Measurements from ENCODE around the gene TPMT. TPM values are rescaled to one million over a fixed set of nuclear protein-coding genes. Genes with fewer than 3 reads are reported as not detected.
"Not testable (repeated sequence)": the region's sequence is repeated elsewhere in the genome, so short reads cannot be mapped to it uniquely, and the experiment has no call there.

Gene TPMT
- total and polyA plus RNA-seq, 10 donors = 7.4 to 16.8 (median 11.2) TPM

DNA sequence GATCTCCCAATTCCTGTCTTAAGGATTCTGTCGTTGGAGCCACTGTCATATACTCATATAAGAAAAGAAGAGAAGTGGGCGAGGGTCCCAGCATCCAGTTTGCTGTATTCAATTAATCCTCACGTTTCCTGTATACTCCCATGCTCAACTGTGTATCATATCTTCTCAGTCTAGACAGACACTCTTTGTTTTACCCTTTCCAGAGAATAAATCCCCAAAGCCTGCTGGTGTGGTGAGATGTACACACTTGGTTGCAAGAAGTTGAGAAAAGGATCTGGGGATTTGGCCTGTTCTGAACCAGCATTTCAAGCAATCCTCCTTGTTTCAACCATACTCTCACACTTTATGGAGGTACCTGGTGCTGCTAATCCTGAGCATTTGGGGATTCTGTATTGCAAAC is 3.1 kb downstream of the TPMT start:
- H3K9me3 ChIP-seq = no peaks in the 10 kb centered on the region
- intact Hi-C loops (cut with DNase I; ENCODE audit: low total_unique reads) = no loop called here
- peaks cover 0 to 35% (median 7%) of the 10 kb centered on the region in 6 donors for H3K36me3 ChIP-seq
- TF ChIP-seq POLR2A (IDR thresholded peaks at IDR 0.05) = no peak
- TF ChIP-seq, protein P1, sequence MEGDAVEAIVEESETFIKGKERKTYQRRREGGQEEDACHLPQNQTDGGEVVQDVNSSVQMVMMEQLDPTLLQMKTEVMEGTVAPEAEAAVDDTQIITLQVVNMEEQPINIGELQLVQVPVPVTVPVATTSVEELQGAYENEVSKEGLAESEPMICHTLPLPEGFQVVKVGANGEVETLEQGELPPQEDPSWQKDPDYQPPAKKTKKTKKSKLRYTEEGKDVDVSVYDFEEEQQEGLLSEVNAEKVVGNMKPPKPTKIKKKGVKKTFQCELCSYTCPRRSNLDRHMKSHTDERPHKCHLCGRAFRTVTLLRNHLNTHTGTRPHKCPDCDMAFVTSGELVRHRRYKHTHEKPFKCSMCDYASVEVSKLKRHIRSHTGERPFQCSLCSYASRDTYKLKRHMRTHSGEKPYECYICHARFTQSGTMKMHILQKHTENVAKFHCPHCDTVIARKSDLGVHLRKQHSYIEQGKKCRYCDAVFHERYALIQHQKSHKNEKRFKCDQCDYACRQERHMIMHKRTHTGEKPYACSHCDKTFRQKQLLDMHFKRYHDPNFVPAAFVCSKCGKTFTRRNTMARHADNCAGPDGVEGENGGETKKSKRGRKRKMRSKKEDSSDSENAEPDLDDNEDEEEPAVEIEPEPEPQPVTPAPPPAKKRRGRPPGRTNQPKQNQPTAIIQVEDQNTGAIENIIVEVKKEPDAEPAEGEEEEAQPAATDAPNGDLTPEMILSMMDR (IDR thresholded peaks at IDR 0.05 in 8 of 11, conservative IDR thresholded peaks at IDR 0.05 in 3 of 11) = no peak
- TF ChIP-seq POLR2AphosphoS5 (IDR thresholded peaks at IDR 0.05) = no peak
- no peaks in the 10 kb centered on the region for H3K27me3 ChIP-seq (replicated peaks in 1 of 7)
- no peak for DNase-seq
- no peak overlapping the region for H3K27ac ChIP-seq
- no peak overlapping the region for H3K4me3 ChIP-seq
- 91 to 95% (median 94%) methylated on average over 3 of the region's 3 CpGs for WGBS, 5 donors
- H3K4me1 ChIP-seq = peaks cover 11 to 38% (median 29%) of the 10 kb centered on the region in 6 donors

DNA sequence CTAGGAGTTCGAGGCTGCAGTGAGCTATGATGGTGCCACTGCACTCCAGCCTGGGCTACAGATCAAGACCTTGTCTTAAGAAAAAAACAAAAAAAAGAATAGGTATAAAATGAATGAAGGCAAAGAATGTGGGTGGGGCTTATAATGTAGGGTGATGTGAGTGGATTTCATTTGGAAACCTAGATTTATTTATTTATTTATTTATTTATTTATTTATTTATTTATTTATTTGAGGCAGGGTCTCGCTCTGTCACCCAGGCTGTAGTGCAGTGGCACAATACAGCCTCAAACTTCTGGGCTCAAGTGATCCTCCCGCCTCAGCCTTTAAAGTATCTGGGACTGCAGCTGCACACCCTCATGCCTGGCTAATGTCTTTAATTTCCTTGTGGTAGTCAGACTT is 3.5 kb downstream of the TPMT start:
- H3K27me3 ChIP-seq (replicated peaks in 1 of 7); DNase-seq; H3K4me3 ChIP-seq; H3K27ac ChIP-seq; intact Hi-C loops (cut with DNase I; ENCODE audit: low total_unique reads); H3K9me3 ChIP-seq: not testable (repeated sequence)
- Histone ChIP-seq H3K4me1 (peaks cover 11 to 34% (median 25%) of the 10 kb centered on the region in 6 donors), H3K36me3 (peaks cover 0 to 39% (median 9%) of the 10 kb centered on the region in 6 donors)
- whole genome bisulfite sequencing, 5 donors = 93 to 99% (median 97%) methylated on average over 3 of the region's 3 CpGs

DNA sequence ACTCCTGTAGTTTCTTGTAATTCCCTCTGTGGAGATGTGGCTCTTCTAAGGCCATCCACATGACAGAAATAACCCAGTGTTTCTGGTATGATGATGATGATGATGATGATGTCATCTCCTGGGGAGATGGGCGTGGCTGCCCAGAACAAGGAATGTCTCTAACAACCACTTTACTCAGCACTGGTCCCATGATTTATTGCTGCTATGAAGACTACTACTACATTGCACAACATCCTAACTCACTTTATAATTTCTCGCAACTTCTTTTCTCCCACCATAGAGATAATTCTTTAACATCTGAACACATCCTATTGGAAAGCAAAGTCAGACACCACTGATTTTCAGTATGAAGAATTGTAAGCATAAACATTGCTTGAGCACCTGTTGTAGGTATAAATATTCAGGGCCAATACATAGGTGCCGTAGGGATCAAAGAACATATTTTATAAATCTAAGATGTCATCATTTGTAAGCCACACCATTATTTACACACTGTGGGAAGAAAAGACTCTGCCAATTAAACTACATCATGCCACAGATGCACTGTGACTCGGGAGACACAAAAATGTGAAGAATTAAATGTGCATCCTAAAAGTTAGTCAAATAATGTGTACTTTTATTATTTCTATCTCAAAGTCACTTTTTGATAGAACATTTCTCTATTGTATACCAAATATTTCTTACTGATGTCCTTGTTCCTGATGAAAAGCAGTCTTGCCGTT is 6.4 kb downstream of the TPMT start:
- H3K36me3 ChIP-seq = peaks cover 0 to 68% (median 15%) of the 10 kb centered on the region in 6 donors
- TF ChIP-seq POLR2A (IDR thresholded peaks at IDR 0.05) (no peak), POLR2AphosphoS5 (IDR thresholded peaks at IDR 0.05) (no peak)
- TF ChIP-seq, protein P1 (IDR thresholded peaks at IDR 0.05 in 8 of 11, conservative IDR thresholded peaks at IDR 0.05 in 3 of 11) = no peak
- H3K27me3 ChIP-seq (replicated peaks in 1 of 7) = no peaks in the 10 kb centered on the region
- DNase-seq = no peak
- H3K4me3 ChIP-seq = no peak overlapping the region
- peaks cover 3 to 16% (median 10%) of the 10 kb centered on the region in 6 donors for H3K4me1 ChIP-seq
- intact Hi-C loops (cut with DNase I; ENCODE audit: low total_unique reads) = no loop called here
- WGBS, 5 donors = 88 to 94% (median 90%) methylated on average over 5 of the region's 5 CpGs
- no peaks in the 10 kb centered on the region for H3K9me3 ChIP-seq
- H3K27ac ChIP-seq = no peak overlapping the region

DNA sequence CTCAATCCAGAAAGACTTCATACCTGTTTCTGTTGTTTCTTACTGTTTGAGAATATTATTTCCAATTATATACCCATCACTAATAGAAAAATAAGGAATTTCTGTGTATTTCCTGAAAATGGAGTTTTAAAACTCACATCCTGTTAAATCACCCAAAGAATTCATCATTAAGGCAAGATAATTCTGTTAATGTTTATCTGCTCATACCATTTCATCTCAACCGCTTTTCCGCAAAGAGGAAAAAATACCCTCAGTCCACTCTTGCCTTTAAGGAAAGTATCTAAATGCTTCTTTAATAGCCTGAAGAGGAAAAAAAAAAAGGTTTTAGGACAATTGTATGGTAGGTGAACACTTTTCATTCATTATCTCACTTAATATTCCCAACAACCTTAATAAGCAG is 7.3 kb downstream of the TPMT start:
- no peaks in the 10 kb centered on the region for H3K9me3 ChIP-seq
- WGBS, 5 donors = 94 to 100% (median 99%) methylated on average over 2 of the region's 2 CpGs
- H3K36me3 ChIP-seq = peaks cover 3 to 77% (median 18%) of the 10 kb centered on the region in 6 donors
- intact Hi-C loops (cut with DNase I; ENCODE audit: low total_unique reads) = no loop called here
- no peak overlapping the region for H3K4me3 ChIP-seq
- peaks cover 0 to 7% (median 2%) of the 10 kb centered on the region in 6 donors for H3K4me1 ChIP-seq
- DNase-seq = no peak
- no peaks in the 10 kb centered on the region for H3K27me3 ChIP-seq (replicated peaks in 1 of 7)
- no peak for TF ChIP-seq POLR2AphosphoS5 (IDR thresholded peaks at IDR 0.05)
- TF ChIP-seq, protein P1 (IDR thresholded peaks at IDR 0.05 in 8 of 11, conservative IDR thresholded peaks at IDR 0.05 in 3 of 11) = no peak
- TF ChIP-seq POLR2A (IDR thresholded peaks at IDR 0.05) = no peak
- H3K27ac ChIP-seq = no peak overlapping the region
